Measurements from ENCODE around the gene CFAP141.
"Not testable (repeated sequence)": the region's sequence is repeated elsewhere in the genome, so short reads cannot be mapped to it uniquely, and the experiment has no call there.

Gene CFAP141

DNA sequence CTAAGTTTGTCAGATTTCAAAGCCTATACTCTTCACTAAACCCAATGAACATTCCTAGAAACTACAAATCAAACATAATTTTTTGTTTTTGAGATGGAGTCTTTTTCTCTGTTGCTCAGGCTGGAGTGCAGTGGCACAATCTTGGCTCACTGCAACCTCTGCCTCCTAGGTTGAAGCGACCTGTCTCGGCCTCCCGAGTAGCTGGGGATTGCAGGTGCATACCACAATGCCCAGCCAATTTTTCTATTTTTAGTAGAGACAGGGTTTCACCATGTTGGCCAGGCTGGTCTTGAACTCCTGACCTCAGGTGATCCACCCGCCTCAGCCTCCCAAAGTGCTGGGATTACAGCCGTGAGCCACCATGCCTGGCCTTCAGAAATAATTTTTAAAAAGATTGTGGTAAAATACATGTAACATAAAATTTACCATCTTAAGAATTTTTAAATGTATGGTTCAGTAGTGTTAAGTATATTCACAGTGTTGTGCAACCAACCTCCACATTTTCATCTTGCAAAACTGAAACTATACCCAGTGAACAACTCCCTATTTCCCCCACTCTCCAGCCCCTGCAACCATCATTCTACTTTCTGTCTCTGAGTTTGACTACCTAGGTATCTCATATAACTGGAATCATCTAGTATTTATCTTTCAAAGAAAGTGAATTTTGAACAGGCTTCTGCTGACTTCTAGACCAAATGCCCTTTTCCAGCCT is 2.7 kb upstream of the CFAP141 start:
- in situ Hi-C loops (cut with MboI; ENCODE audit: low sequenced_read_pairs), result no loop called here

- in situ Hi-C loops (cut with MboI; ENCODE audit: low sequenced_read_pairs), result no loop called here
Observed at GRCh38 chr1:154207262-154207661, 1.1 kb upstream of the CFAP141 start.

DNA sequence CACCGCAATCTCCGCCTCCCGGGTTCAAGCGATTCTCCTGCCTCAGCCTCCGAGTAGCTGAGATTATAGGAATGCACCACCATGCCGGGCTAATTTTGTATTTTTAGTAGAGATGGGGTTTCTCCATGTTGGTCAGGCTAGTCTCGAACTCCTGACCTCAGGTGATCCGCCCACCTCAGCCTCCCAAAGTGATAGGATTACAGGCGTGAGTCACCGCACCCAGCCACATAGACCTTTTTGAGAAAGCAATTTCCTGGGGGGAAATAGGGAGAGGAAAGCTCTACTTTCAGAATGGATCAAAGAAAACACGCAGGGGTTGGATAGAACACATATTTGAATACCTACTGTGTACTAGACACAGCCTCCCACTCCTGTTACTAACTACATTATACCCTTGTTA is 355 bp downstream of the CFAP141 start:
- in situ Hi-C loops (cut with MboI; ENCODE audit: low sequenced_read_pairs), result not testable (repeated sequence)

DNA sequence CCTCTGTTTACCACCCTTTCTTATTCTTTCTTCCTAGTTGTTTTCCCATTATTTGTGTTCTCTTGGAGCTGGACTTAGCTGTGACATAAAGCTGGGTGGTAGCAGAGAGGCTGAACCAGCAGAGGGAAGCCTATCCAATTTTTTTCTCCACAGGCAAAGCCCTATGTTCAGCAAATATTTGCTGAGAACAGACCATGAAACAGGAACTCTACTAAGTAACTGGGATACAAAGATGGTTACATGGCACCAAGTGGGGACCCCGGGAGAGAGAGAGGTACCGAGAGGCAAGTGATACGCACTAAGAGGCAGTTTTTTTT is 6.6 kb downstream of the CFAP141 start:
- in situ Hi-C loops (cut with MboI; ENCODE audit: low sequenced_read_pairs), result no loop called here

DNA sequence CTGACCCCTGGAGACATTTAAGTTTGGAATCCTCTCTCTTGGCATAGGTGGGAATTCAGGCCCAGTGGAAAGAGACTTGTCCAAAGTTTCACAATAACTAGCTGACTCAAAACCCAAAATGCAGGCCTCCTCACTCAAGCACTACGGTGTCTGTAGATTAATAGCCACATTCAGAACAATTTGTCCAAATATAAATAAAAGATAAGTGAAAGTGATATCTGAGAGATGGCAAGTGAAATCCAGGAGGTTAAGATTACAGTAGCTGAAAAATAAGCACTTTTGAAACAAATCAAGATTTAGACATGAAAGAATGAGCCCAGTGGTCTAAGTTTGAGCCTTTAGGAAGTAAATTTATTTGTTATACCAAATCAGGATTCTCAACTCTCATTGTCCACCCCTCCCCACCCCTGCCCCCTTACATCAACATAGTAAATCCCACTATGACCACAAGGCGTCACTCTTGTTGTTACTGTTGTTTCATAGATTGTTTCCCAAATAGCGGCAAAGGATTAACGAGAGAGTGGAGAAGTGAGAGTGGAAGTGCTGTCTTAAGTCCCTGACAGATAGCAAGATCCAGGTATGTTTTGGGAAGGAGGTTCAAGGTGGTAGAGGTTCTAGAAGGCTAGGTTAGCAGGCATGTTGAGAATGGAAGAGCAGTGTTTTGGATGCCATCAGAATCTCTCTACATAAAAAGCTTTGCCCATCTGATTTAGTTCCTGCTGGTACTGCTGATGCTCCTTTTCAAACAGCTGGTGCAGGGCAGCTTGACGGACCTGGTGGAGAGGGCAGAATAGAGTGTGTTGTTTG is 7.2 kb downstream of the CFAP141 start:
- in situ Hi-C loops (cut with MboI; ENCODE audit: low sequenced_read_pairs), result no loop called here

- in situ Hi-C loops (cut with MboI; ENCODE audit: low sequenced_read_pairs), result no loop called here
Observed at GRCh38 chr1:154193821-154194220, 12.3 kb downstream of the CFAP141 start.

DNA sequence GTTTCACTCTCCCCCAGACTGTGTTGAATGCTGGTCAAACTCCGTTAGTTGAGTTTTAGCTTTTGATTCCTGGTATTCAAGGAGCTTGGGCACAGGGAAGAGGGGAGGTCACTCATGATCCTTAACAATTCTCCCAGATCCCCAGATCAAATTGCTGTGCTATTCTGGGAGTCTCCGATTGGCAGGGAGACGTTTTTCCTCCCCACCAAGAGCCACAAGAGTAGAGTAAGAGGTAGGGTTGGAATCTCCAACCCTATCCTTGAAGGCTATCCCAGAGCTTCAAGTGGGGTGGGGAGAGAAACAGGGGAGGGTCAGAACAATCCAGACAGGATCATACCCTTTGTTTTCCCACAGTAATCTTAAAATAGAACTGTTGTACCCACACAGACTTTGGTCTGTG is 13.7 kb downstream of the CFAP141 start:
- in situ Hi-C loops (cut with MboI; ENCODE audit: low sequenced_read_pairs), result no loop called here

- in situ Hi-C loops (cut with MboI; ENCODE audit: low sequenced_read_pairs), result no loop called here
Observed at GRCh38 chr1:154191990-154192461, 14.1 kb downstream of the CFAP141 start, which contains the start of gene TPM3. TSS of gene TPM3 (minus strand) at chr1:154192100. CDS start at chr1:154192018, 82 bp downstream.

- in situ Hi-C loops (cut with MboI; ENCODE audit: low sequenced_read_pairs), result no loop called here
Observed at GRCh38 chr1:154190550-154190949, 15.6 kb downstream of the CFAP141 start.

- in situ Hi-C loops (cut with MboI; ENCODE audit: low sequenced_read_pairs), result no loop called here
Observed at GRCh38 chr1:154186852-154187501, 19.2 kb downstream of the CFAP141 start.

DNA sequence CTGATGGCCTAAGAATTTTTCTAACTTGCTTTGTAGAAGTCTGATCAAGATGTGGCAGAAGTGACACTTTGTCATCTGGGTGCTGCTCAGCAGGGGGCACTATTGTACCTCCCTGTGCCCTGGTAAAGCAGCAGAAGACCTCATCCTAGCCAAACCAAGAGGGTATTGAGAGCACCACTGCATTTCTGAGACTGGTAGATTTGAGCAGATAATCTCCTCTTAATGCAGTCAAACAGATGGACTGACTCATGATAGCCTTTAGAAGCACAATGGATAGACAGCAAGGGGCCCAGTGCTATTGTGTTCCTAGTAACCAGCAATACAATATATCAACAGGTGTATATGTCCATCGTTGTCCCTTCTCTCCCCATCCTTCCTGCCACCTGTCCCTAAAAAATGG is 20.0 kb downstream of the CFAP141 start:
- in situ Hi-C loops (cut with MboI; ENCODE audit: low sequenced_read_pairs), result no loop called here

- in situ Hi-C loops (cut with MboI; ENCODE audit: low sequenced_read_pairs), result no loop called here
Observed at GRCh38 chr1:154183046-154183915, 22.9 kb downstream of the CFAP141 start.

- in situ Hi-C loops (cut with MboI; ENCODE audit: low sequenced_read_pairs), result no loop called here
Observed at GRCh38 chr1:154182344-154183045, 23.6 kb downstream of the CFAP141 start.

DNA sequence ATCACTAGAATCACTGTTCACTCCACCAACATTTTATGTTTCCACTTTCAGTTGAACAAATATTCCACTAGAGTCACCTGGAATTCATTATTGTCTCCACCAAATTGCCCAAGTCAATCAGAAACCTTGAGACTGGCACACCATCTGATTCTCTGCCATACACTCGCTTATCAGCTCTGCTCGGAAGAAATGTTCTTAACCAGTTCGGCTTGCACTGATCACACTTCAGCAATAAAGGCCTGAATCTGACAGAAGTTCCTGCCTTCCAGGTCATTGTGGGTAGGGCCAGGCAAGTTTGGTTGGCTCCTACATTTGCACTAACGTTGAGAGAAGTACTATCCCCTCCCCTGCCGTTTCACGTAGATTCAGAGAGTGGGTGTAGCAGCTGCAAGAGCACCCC is 24.2 kb downstream of the CFAP141 start:
- in situ Hi-C loops (cut with MboI; ENCODE audit: low sequenced_read_pairs), result no loop called here

- in situ Hi-C loops (cut with MboI; ENCODE audit: low sequenced_read_pairs), result no loop called here
Observed at GRCh38 chr1:154179946-154180687, 26.0 kb downstream of the CFAP141 start.

DNA sequence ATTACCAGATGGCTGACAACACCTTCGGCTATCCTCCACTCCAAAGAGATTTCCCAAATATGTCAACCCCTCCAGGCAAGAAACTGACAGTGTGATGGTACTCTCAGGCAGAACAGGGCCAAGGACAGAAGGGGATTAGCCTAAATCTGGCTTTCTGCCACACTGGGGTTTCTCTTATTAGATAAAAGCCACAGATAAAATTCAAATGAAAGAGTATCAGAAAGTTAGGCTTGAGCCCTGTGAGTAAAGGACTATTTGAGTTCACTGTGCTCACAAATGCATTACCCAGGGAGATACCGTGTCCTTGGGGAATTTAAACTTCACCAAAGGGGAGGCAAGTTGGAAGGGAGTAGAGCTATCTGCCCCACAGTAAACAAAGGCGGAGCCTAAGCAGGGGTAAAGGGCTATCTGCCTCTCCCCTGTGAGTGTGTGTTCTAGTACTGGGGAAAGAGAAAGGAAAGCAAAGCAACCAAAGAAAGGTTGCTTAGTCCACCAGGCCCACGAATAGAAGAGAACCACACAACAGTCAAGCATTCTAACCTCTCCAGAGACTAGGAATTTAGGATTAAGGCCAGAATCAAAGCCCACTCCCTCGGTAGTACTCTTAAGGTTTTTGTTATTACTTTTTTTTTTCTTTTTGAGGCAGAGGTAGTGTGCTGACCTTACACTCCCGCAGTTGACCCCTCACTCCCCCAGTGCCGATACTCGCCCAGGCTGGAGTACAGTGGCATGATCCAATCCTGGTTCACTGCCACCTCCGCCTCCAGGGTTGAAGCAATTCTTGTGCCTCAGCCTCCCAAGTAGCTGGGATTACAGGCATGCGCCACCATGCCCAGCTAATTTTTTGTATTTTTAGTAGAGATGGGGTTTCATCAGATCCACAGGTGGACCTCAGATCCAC is 27.0 kb downstream of the CFAP141 start:
- in situ Hi-C loops (cut with MboI; ENCODE audit: low sequenced_read_pairs), result no loop called here

- in situ Hi-C loops (cut with MboI; ENCODE audit: low sequenced_read_pairs), result no loop called here
Observed at GRCh38 chr1:154178013-154178412, 28.1 kb downstream of the CFAP141 start.

DNA sequence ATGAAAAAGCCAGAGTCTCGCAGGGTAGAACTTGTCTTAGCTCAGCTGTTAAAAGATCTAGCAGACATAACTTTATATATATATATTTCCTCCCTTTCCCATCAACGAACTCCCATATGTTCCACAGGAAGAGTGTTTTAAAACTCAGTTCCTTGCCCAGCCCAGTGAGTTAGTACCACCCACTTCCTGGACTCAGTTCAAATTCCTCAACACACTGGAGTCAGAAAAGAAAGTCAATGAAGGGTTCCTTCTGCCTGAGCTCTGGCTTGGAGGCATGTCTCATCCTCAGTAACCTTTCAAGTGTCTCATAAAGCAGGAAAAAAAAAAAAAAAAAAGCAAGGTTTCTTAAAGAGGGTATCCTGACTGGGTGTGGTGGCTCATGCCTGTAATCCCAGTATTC is 29.8 kb downstream of the CFAP141 start:
- in situ Hi-C loops (cut with MboI; ENCODE audit: low sequenced_read_pairs), result no loop called here

DNA sequence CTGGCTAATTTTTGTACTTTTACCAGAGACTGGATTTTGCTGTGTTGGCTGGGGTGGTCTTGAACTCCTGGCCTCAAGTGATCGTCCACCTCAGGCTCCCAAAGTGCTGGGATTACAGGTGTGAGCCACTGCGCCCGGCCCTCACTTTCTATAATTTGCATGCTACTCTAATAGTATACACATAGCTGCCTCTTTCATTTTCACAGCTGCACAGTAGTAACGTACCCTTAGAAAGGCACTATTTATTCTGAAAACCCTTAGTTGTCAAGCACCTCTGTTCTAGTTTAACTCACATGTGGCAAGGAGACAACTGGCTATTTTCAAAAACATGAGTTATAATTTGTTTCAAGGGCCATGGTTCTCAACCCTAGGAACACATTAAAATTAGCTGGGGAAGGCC is 31.5 kb downstream of the CFAP141 start:
- in situ Hi-C loops (cut with MboI; ENCODE audit: low sequenced_read_pairs), result no loop called here

Data from HL-60/S4 treated with retinoic acid at 250 ng/mL for 4 days and 3 days (cell line).